GM23338 (cell line): ENCODE measurements around the gene HMGN1. TPM values are rescaled to one million over a fixed set of nuclear protein-coding genes. Genes with fewer than 3 reads are reported as not detected.

Experiments
- ATAC-seq: fragments of 200-7000 bp; cut with Tn5 transposase; 3 replicates; pipeline ENCODE4 v1.9.1; 2020
- DNase-seq: peaks from one replicate; pipeline ENCODE4 v3.0.0-alpha.2; 2015; ENCODE audit warnings: low spot score
- H2AFZ ChIP-seq: fragments of 200-600 bp; sonication (generic); 2 replicates; pipeline ENCODE4 v1.8.0; 2016; ENCODE audit warnings: antibody characterized with exemption, mild to moderate bottlenecking, moderate library complexity
- H3F3A ChIP-seq: fragments of 200-600 bp; sonication (generic); replicated peaks from 2 replicates; pipeline ENCODE4 v1.8.0; 2017; ENCODE audit warnings: antibody characterized with exemption, mixed run types, low read depth
- H3K27ac ChIP-seq: fragments of 200-600 bp; sonication (generic); 2 replicates; pipeline ENCODE4 v1.6.1; 2016; ENCODE audit warnings: low read depth
- H3K27me3 ChIP-seq: fragments of 200-600 bp; sonication (generic); 2 replicates; pipeline ENCODE4 v1.8.0; 2016; ENCODE audit warnings: mild to moderate bottlenecking, mixed run types, moderate library complexity; ENCODE audit not compliant: insufficient read depth
- H3K36me3 ChIP-seq: fragments of 200-600 bp; sonication (generic); 2 replicates; pipeline ENCODE4 v1.8.0; 2016; ENCODE audit warnings: mild to moderate bottlenecking; ENCODE audit not compliant: insufficient read depth
- H3K4me1 ChIP-seq: fragments of 200-600 bp; sonication (generic); 2 replicates; pipeline ENCODE4 v1.8.0; 2016; ENCODE audit warnings: mild to moderate bottlenecking, moderate library complexity; ENCODE audit not compliant: insufficient read depth
- H3K4me2 ChIP-seq: fragments of 200-600 bp; sonication (generic); 2 replicates; pipeline ENCODE4 v1.7.1; 2017; ENCODE audit warnings: mixed run types
- H3K4me3 ChIP-seq: fragments of 200-600 bp; sonication (generic); 2 replicates; pipeline ENCODE4 v1.6.1; 2016; ENCODE audit warnings: mixed run types
- H3K79me2 ChIP-seq: fragments of 200-600 bp; sonication (generic); replicated peaks from 2 replicates; pipeline ENCODE4 v1.8.0; 2017; ENCODE audit warnings: mild to moderate bottlenecking; ENCODE audit not compliant: insufficient read depth
- H3K9me2 ChIP-seq: fragments of 200-600 bp; sonication (generic); 2 replicates; pipeline ENCODE4 v1.8.0; 2017; ENCODE audit not compliant: insufficient read depth
- H4K20me1 ChIP-seq: fragments of 200-600 bp; sonication (generic); replicated peaks from 2 replicates; pipeline ENCODE4 v1.8.0; 2017; ENCODE audit warnings: mild to moderate bottlenecking; ENCODE audit not compliant: insufficient read depth
- H3K27ac Mint-ChIP-seq: 2 replicates; pipeline ENCODE4 v1.8.0; 2020; ENCODE audit warnings: inconsistent platforms, mild to moderate bottlenecking, moderate library complexity, mixed read lengths
- H3K27me3 Mint-ChIP-seq: 3 replicates; pipeline ENCODE4 v1.8.0; 2022; ENCODE audit warnings: low read depth, mild to moderate bottlenecking, moderate library complexity, mixed read lengths, inconsistent platforms; ENCODE audit not compliant: insufficient read depth, poor library complexity
- H3K36me3 Mint-ChIP-seq: 3 replicates; pipeline ENCODE4 v1.8.0; 2021; ENCODE audit warnings: low read depth, mild to moderate bottlenecking, inconsistent platforms, moderate library complexity, mixed read lengths
- H3K4me1 Mint-ChIP-seq: 3 replicates; pipeline ENCODE4 v1.8.0; 2020; ENCODE audit warnings: mild to moderate bottlenecking, inconsistent platforms, mixed read lengths
- H3K4me3 Mint-ChIP-seq: 3 replicates; pipeline ENCODE4 v1.8.0; 2021; ENCODE audit warnings: moderate library complexity, mild to moderate bottlenecking, inconsistent platforms, mixed read lengths
- H3K9me3 Mint-ChIP-seq: 3 replicates; pipeline ENCODE4 v1.8.0; 2020; ENCODE audit warnings: moderate library complexity, mild to moderate bottlenecking, inconsistent platforms, mixed read lengths
- CREB1 ChIP-seq: fragments of 250-450 bp; sonication (Bioruptor Pico); IDR thresholded peaks from 2 replicates; pipeline ENCODE4 v1.5.0; 2020; ENCODE audit warnings: low read depth, mild to moderate bottlenecking, moderate library complexity
- CTCF ChIP-seq, 2 experiments: fragments of 200-600 bp in 1 of 2; sonication (generic) in 1 of 2; conservative IDR thresholded peaks; 2 replicates each; pipeline versions ENCODE4 v1.5.1 to v1.6.1; 2016 to 2017; ENCODE audit warnings: antibody characterized with exemption in 2 of 2, low read depth in 2 of 2, mild to moderate bottlenecking in 2 of 2, moderate library complexity in 1 of 2
- ETS1 ChIP-seq: IDR thresholded peaks from 2 replicates; pipeline ENCODE4 v1.6.1; 2016; ENCODE audit warnings: antibody characterized with exemption
- EZH2 ChIP-seq: fragments of 200-600 bp; sonication (generic); IDR thresholded peaks from one replicate; pipeline ENCODE4 v1.8.0; 2017; ENCODE audit warnings: antibody characterized with exemption, mild to moderate bottlenecking, low read depth; ENCODE audit not compliant: unreplicated experiment
- EZH2phosphoT487 ChIP-seq: fragments of 200-600 bp; sonication (generic); IDR thresholded peaks from one replicate; pipeline ENCODE4 v1.8.1; 2018; ENCODE audit warnings: antibody characterized with exemption; ENCODE audit not compliant: unreplicated experiment
- JUNB ChIP-seq: IDR thresholded peaks from one replicate; pipeline ENCODE4 v1.6.1; 2016; ENCODE audit warnings: antibody characterized with exemption; ENCODE audit not compliant: unreplicated experiment
- NANOG ChIP-seq: IDR thresholded peaks from 2 replicates; pipeline ENCODE4 v1.6.1; 2016; ENCODE audit warnings: antibody characterized with exemption, borderline replicate concordance
- POLR2AphosphoS5 ChIP-seq: IDR thresholded peaks from 2 replicates; pipeline ENCODE4 v1.6.1; 2016; ENCODE audit warnings: antibody characterized with exemption, low read depth
- REST ChIP-seq: IDR thresholded peaks from one replicate; pipeline ENCODE4 v1.6.1; 2018; ENCODE audit warnings: antibody characterized with exemption; ENCODE audit not compliant: unreplicated experiment
- STAT1 ChIP-seq: IDR thresholded peaks from one replicate; pipeline ENCODE4 v1.6.1; 2016; ENCODE audit warnings: antibody characterized with exemption; ENCODE audit not compliant: unreplicated experiment
- ZNF114 ChIP-seq: fragments of 250-450 bp; sonication (Bioruptor Pico); IDR thresholded peaks from 2 replicates; pipeline ENCODE4 v1.5.0; 2020; ENCODE audit warnings: mild to moderate bottlenecking, moderate library complexity
- ZNF331 ChIP-seq: fragments of 250-450 bp; sonication (Bioruptor Pico); IDR thresholded peaks from 2 replicates; pipeline ENCODE4 v1.5.0; 2020; ENCODE audit warnings: low read depth, mild to moderate bottlenecking, moderate library complexity
- ZNF462 ChIP-seq: fragments of 250-450 bp; sonication (Bioruptor Pico); IDR thresholded peaks from 2 replicates; pipeline ENCODE4 v1.5.0; 2020; ENCODE audit warnings: mild to moderate bottlenecking, moderate library complexity
- polyA plus RNA-seq: library from polyadenylated mRNA; unstranded; fragments of >200 nt; fragmentation: Nextera tagmentation; extraction: Ambion mirVana; gene quantifications from 2 replicates; pipeline ENCODE4 v1.2.1, GENCODE V29; 2016
- total RNA-seq: library from RNA; depleted of rRNA; stranded (reverse); fragments of >200 nt; shearing (Covaris generic); gene quantifications from 2 replicates; pipeline ENCODE4 v1.2.3, GENCODE V29; 2014

Gene HMGN1
- total and polyA plus RNA-seq, 2 experiments from 2014 or later = 403 to 889 TPM

- H3K9me2 ChIP-seq = no peaks in the 10 kb centered on the region
- H3K27me3 Mint-ChIP-seq = peaks cover 12% of the 10 kb centered on the region
- peaks cover 10% of the 10 kb centered on the region for H3K4me1 ChIP-seq
- peak overlapping the region; percentile 96 for H3K27ac Mint-ChIP-seq
- H3F3A ChIP-seq = peaks cover 4% of the 10 kb centered on the region; the same call in 1 of the 2 replicates
- H3K36me3 Mint-ChIP-seq = peaks cover 30% of the 10 kb centered on the region
- peak overlapping the region; percentile 94 for H3K4me3 Mint-ChIP-seq
- H3K4me3 ChIP-seq = peak overlapping the region; percentile 73
- peaks cover 23% of the 10 kb centered on the region for H3K36me3 ChIP-seq
- peaks cover 14% of the 10 kb centered on the region for H3K4me1 Mint-ChIP-seq
- peaks cover 25% of the 10 kb centered on the region for H4K20me1 ChIP-seq
- peak overlapping the region; percentile 100 for H3K27ac ChIP-seq
- TF ChIP-seq STAT1 = no peak
- no peak for TF ChIP-seq ZNF114 (CRISPR knock-in tag)
- no peak for TF ChIP-seq NANOG
- TF ChIP-seq ZNF462 = no peak
- no peak for TF ChIP-seq REST
- no peak for TF ChIP-seq ZNF331 (CRISPR knock-in tag)
- no peak for TF ChIP-seq JUNB
- no peak for TF ChIP-seq EZH2
- no peak for TF ChIP-seq ETS1
- TF ChIP-seq CREB1 (CRISPR knock-in tag) = no peak
- TF ChIP-seq CTCF (conservative IDR thresholded peaks at IDR 0.05; ENCODE audit: low read depth in 2 of 2) = no peak
- no peak; the same call in 1 of the 2 replicates for TF ChIP-seq POLR2AphosphoS5
- TF ChIP-seq EZH2phosphoT487 = no peak
- no peaks in the 10 kb centered on the region for H3K27me3 ChIP-seq
- ATAC-seq (peak; percentile 48), DNase-seq (peak; percentile 75)
- peak overlapping the region; percentile 79 for H3K4me2 ChIP-seq
- peak overlapping the region; percentile 40; the same call in 1 of the 2 replicates for H2AFZ ChIP-seq
- H3K79me2 ChIP-seq = peaks cover 28% of the 10 kb centered on the region
- H3K9me3 Mint-ChIP-seq = peaks cover 3% of the 10 kb centered on the region; the same call in 1 of the 3 replicates
These were observed 34.5 kb downstream of the HMGN1 start for GRCh38 chr21:39314143-39315027.
